DMS79 (cell line): ENCODE results near the gene RAB30.

Source experiments
- DNase-seq: peaks from one replicate; lab custom pipeline; 2025; lab: John Stamatoyannopoulos, UW

RAB30 gene

GRCh38 chr11:83070731-83071566, 748 bp downstream of the RAB30 start:
- no peak for DNase-seq

GRCh38 chr11:83070044-83070701, 1.5 kb downstream of the RAB30 start:
- no peak for DNase-seq

- DNase-seq, result no peak
Measured at GRCh38 chr11:83069441-83070043, 2.2 kb downstream of the RAB30 start.

GRCh38 chr11:83068568-83068967, 3.1 kb downstream of the RAB30 start:
- DNase-seq, result no peak

GRCh38 chr11:83064011-83064410, 7.7 kb downstream of the RAB30 start:
- no peak for DNase-seq

GRCh38 chr11:83063073-83063754, 8.5 kb downstream of the RAB30 start:
- no peak for DNase-seq

GRCh38 chr11:83061883-83062282, 9.8 kb downstream of the RAB30 start:
- DNase-seq, result no peak

- no peak for DNase-seq
Measured at GRCh38 chr11:83060965-83061364, 10.7 kb downstream of the RAB30 start.

- DNase-seq, result no peak
Measured at GRCh38 chr11:83057721-83058120, 14.0 kb downstream of the RAB30 start.

- no peak for DNase-seq
Measured at GRCh38 chr11:83056611-83057010, 15.1 kb downstream of the RAB30 start.

GRCh38 chr11:83056204-83056603, 15.5 kb downstream of the RAB30 start:
- DNase-seq, result no peak

GRCh38 chr11:83054904-83055380, 16.8 kb downstream of the RAB30 start:
- DNase-seq, result no peak

GRCh38 chr11:83054001-83054400, 17.7 kb downstream of the RAB30 start:
- DNase-seq, result no peak

GRCh38 chr11:83051760-83052671, 19.7 kb downstream of the RAB30 start:
- peak; percentile 44 for DNase-seq

GRCh38 chr11:83047515-83048225, 24.0 kb downstream of the RAB30 start:
- peak; percentile 29 for DNase-seq

- no peak for DNase-seq
Measured at GRCh38 chr11:83046621-83047172, 25.0 kb downstream of the RAB30 start.

- no peak for DNase-seq
Measured at GRCh38 chr11:83044958-83045712, 26.6 kb downstream of the RAB30 start.

- DNase-seq, result no peak
Measured at GRCh38 chr11:83042964-83043711, 28.6 kb downstream of the RAB30 start.

GRCh38 chr11:83041126-83041525, 30.6 kb downstream of the RAB30 start:
- DNase-seq, result no peak
